Caco-2 (cell line): Measurements from ENCODE around the gene PLEKHN1. TPM values are rescaled to one million over a fixed set of nuclear protein-coding genes. Genes with fewer than 3 reads are reported as not detected.

Experiments
- BruUV-seq: library from RNA; stranded (reverse); fragments of 400-500 nt; replicated peaks from 2 replicates; lab custom pipeline; 2021; lab: Mats Ljungman, UMichigan
- CTCF ChIA-PET: fragments of 300-600 bp; sonication (Branson Sonifier 250); formaldehyde crosslinking; loops from one replicate; lab custom pipeline; 2022; ENCODE audit warnings: antibody characterized with exemption; lab: Charles Lee
- POLR2A ChIA-PET: fragments of 300-600 bp; sonication (Branson Sonifier 250); formaldehyde crosslinking; loops from one replicate; lab custom pipeline; 2022; ENCODE audit warnings: antibody characterized with exemption; lab: Charles Lee
- DNase-seq, 2 experiments: peaks; one replicate each; pipeline versions ENCODE4 v3.0.0 to v3.0.0-alpha.2; 2020 to 2022
- H3K27me3 ChIP-seq: replicated peaks from 2 replicates; pipeline ENCODE4 v1.6.0; 2011; ENCODE audit warnings: low read length; ENCODE audit not compliant: control insufficient read depth, insufficient read depth
- H3K36me3 ChIP-seq: 2 replicates; pipeline ENCODE4 v1.5.1; 2011; ENCODE audit warnings: low read length; ENCODE audit not compliant: control insufficient read depth, insufficient read depth
- H3K4me1 ChIP-seq: fragments of 250-450 bp; sonication (Bioruptor Pico); 2 replicates; pipeline ENCODE4 v1.5.1; 2020; ENCODE audit warnings: mild to moderate bottlenecking
- H3K4me3 ChIP-seq: 2 replicates; pipeline ENCODE4 v1.5.1; 2011; ENCODE audit warnings: low read depth, mild to moderate bottlenecking, control low read depth, low read length
- H3K9me3 ChIP-seq: fragments of 250-450 bp; sonication (Bioruptor Pico); 2 replicates; pipeline ENCODE4 v1.5.1; 2020; ENCODE audit warnings: mild to moderate bottlenecking, moderate library complexity
- H3K27ac Mint-ChIP-seq: one replicate; pipeline ENCODE4 v1.8.0; 2022; ENCODE audit warnings: mixed read lengths; ENCODE audit not compliant: unreplicated experiment
- H3K27me3 Mint-ChIP-seq: one replicate; pipeline ENCODE4 v1.8.0; 2022; ENCODE audit warnings: mixed read lengths; ENCODE audit not compliant: insufficient read depth, unreplicated experiment
- H3K36me3 Mint-ChIP-seq: one replicate; pipeline ENCODE4 v1.8.0; 2022; ENCODE audit warnings: mild to moderate bottlenecking, mixed read lengths; ENCODE audit not compliant: insufficient read depth, unreplicated experiment
- H3K4me1 Mint-ChIP-seq: one replicate; pipeline ENCODE4 v1.8.0; 2022; ENCODE audit warnings: low read depth, mixed read lengths; ENCODE audit not compliant: unreplicated experiment
- H3K4me3 Mint-ChIP-seq: one replicate; pipeline ENCODE4 v1.8.0; 2022; ENCODE audit warnings: mild to moderate bottlenecking, moderate library complexity, mixed read lengths; ENCODE audit not compliant: unreplicated experiment
- H3K9me3 Mint-ChIP-seq: one replicate; pipeline ENCODE4 v1.8.0; 2022; ENCODE audit warnings: mixed read lengths; ENCODE audit not compliant: unreplicated experiment
- intact Hi-C: fragments of 100-400 bp; cut with micrococcal nuclease; formaldehyde crosslinking; loops from one replicate; pipeline ENCODE4 v1.10.0; 2022; ENCODE audit not compliant: unreplicated experiment
- total RNA-seq: library from RNA; stranded (reverse); gene quantifications from 2 replicates; pipeline ENCODE4 v1.2.3, GENCODE V29; 2022
- TF ChIP-seq, protein P1 (sequence below), 2 experiments: fragments of 200-600 bp in 1 of 2; IDR thresholded peaks; 1 replicate in 1 of 2; 2 replicates in 1 of 2; pipeline versions ENCODE4 v1.5.1 to v1.8.0; 2011 to 2022; ENCODE audit warnings: antibody characterized with exemption in 1 of 2, control low read depth in 1 of 2, inconsistent platforms in 1 of 2, low read depth in 1 of 2, low read length in 1 of 2, mild to moderate bottlenecking in 1 of 2, moderate library complexity in 1 of 2; ENCODE audit not compliant: insufficient read depth in 1 of 2, severe bottlenecking in 1 of 2, unreplicated experiment in 1 of 2

Gene PLEKHN1
- total RNA-seq, 1 experiment from 2014 or later: 3.1 TPM

- POLR2A ChIA-PET: interaction anchor here (0.6 to 1.1 kb wide), 2 partner anchors 16 to 47 kb away, joined by 3 to 5 read pairs; no protein-coding TSS in a partner anchor
- no TSS peak for BruUV-seq
- H3K9me3 Mint-ChIP-seq: no peaks in the 10 kb centered on the region
- H3K36me3 Mint-ChIP-seq: peaks cover 26% of the 10 kb centered on the region
- TF ChIP-seq, protein P1, sequence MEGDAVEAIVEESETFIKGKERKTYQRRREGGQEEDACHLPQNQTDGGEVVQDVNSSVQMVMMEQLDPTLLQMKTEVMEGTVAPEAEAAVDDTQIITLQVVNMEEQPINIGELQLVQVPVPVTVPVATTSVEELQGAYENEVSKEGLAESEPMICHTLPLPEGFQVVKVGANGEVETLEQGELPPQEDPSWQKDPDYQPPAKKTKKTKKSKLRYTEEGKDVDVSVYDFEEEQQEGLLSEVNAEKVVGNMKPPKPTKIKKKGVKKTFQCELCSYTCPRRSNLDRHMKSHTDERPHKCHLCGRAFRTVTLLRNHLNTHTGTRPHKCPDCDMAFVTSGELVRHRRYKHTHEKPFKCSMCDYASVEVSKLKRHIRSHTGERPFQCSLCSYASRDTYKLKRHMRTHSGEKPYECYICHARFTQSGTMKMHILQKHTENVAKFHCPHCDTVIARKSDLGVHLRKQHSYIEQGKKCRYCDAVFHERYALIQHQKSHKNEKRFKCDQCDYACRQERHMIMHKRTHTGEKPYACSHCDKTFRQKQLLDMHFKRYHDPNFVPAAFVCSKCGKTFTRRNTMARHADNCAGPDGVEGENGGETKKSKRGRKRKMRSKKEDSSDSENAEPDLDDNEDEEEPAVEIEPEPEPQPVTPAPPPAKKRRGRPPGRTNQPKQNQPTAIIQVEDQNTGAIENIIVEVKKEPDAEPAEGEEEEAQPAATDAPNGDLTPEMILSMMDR (IDR thresholded peaks at IDR 0.05; ENCODE audit: insufficient read depth in 1 of 2, low read depth in 1 of 2, low read length in 1 of 2, severe bottlenecking in 1 of 2, unreplicated experiment in 1 of 2): no peak
- peak within 1 kb of the TSS; percentile 91 for H3K27ac Mint-ChIP-seq
- Histone ChIP-seq H3K4me3 (peak within 1 kb of the TSS; percentile 66), H3K4me1 (no peaks in the 10 kb centered on the region; the same call in 1 of the 2 replicates), H3K9me3 (no peaks in the 10 kb centered on the region), H3K27me3 (no peaks in the 10 kb centered on the region), H3K36me3 (no peaks in the 10 kb centered on the region)
- DNase-seq: peak; percentile 81 to 83
- CTCF ChIA-PET: interaction anchor here (0.6 to 1.5 kb wide), 3 partner anchors 12 to 50 kb away, joined by 3 to 9 read pairs (median 5); no protein-coding TSS in a partner anchor
- H3K4me1 Mint-ChIP-seq: no peaks in the 10 kb centered on the region
- H3K4me3 Mint-ChIP-seq: peak within 1 kb of the TSS; percentile 94
- intact Hi-C loops: no loop called here
- H3K27me3 Mint-ChIP-seq: no peaks in the 10 kb centered on the region
Observed at GRCh38 chr1:1013105-1013921, 47.0 kb downstream of the PLEKHN1 start, which contains the start of gene ISG15. Gene ISG15 (plus strand): TSS chr1:1013497. CDS start chr1:1013574, 77 bp downstream.

- H3K36me3 Mint-ChIP-seq: peaks cover 22% of the 10 kb centered on the region
- no peak for DNase-seq
- ChIA-PET POLR2A (interaction anchor here (0.6 to 1.1 kb wide), 2 partner anchors 17 to 47 kb away, joined by 3 to 5 read pairs; no protein-coding TSS in a partner anchor), CTCF (interaction anchor here (0.6 to 1.5 kb wide), 3 partner anchors 13 to 49 kb away, joined by 3 to 9 read pairs (median 5); no protein-coding TSS in a partner anchor)
- no peaks in the 10 kb centered on the region for H3K36me3 ChIP-seq
- H3K9me3 ChIP-seq: no peaks in the 10 kb centered on the region
- intact Hi-C loops: loop anchor here (2.0 kb wide), 1 partner anchor 45 kb away; no protein-coding TSS in a partner anchor
- H3K27ac Mint-ChIP-seq: peak overlapping the region; percentile 91
- H3K27me3 Mint-ChIP-seq: no peaks in the 10 kb centered on the region
- TF ChIP-seq, protein P1 (IDR thresholded peaks at IDR 0.05; ENCODE audit: insufficient read depth in 1 of 2, low read depth in 1 of 2, low read length in 1 of 2, severe bottlenecking in 1 of 2, unreplicated experiment in 1 of 2): no peak
- peak overlapping the region; percentile 66 for H3K4me3 ChIP-seq
- no peaks in the 10 kb centered on the region for H3K27me3 ChIP-seq
- no peaks in the 10 kb centered on the region for H3K4me1 Mint-ChIP-seq
- H3K4me1 ChIP-seq: peaks cover 3% of the 10 kb centered on the region; the same call in 1 of the 2 replicates
- TSS peak; percentile 94 for BruUV-seq
- no peaks in the 10 kb centered on the region for H3K9me3 Mint-ChIP-seq
- peak overlapping the region; percentile 94 for H3K4me3 Mint-ChIP-seq
Observed at GRCh38 chr1:1013922-1014648, 47.8 kb downstream of the PLEKHN1 start.
